GM18858 (cell line): ENCODE data around the gene WDR7.
A peak's percentile ranks its signal among the peaks of the same experiment; 100 is the strongest.

ENCODE experiments used
- ATAC-seq: cut with Tn5 transposase; IDR thresholded peaks from one replicate; pipeline ENCODE4 v1.9.1; 2021; ENCODE audit not compliant: unreplicated experiment

The WDR7 gene

GRCh38 chr18:57073501-57074187 is 422.5 kb downstream of the WDR7 start:
- no peak for ATAC-seq

DNA sequence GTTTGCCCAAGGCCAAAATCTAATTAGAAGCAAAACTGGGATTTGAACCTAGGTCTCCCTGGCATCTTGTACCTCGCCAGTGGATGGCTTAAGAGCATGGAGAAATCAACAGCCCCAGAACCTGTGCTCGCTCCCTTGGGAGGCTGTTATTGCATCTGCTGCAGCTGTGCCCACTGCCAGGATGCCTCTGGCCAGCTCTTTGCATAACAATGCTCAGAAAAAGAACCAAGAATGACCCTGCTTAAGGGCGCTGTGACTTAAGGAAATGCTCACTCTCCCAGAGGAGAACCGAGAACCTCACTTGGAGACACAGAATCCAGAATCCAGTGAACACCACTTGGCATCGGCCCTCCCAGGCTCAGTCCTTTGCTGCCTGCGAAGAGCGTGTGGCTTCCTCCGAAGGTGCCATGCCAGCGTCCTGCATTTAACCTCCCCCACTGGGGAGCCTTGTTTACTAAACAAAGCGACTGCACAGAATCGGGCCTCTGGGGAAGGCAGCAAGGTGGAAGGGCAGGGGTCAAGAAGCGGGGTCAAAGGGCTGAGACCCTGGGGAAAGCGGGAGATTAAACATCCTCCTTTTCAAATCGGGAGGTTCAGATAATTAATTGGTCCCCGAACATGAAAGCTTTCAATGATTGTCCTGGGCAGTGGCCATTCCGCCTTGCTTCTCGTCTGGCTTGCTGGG is 424.7 kb downstream of the WDR7 start:
- ATAC-seq: no peak

GRCh38 chr18:57077005-57077765 is 426.0 kb downstream of the WDR7 start:
- ATAC-seq: no peak

GRCh38 chr18:57077786-57078552 is 426.8 kb downstream of the WDR7 start:
- ATAC-seq: peak; percentile 90

DNA sequence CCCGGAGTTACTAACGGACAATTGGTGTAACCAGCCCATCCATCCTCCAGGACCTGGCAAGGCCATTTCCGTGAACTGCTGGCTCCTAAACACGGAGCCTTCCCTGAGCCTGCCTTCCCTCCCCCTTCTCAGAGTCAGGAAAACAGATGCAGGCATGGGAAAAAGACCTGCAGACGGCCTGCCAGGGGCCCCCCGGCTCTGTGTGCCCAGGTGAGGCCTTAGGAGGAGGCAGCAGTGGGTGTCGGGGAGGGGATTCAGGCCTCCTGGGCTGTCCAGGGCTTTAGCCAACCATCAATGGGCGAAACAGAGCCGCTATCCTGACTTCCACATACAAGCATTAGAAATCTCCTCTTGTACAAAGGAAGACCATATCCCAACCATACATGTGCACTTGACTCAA is 427.5 kb downstream of the WDR7 start:
- no peak for ATAC-seq

- ATAC-seq: no peak
These were observed 429.3 kb downstream of the WDR7 start for GRCh38 chr18:57080479-57080878.

GRCh38 chr18:57081899-57082298 is 430.7 kb downstream of the WDR7 start:
- ATAC-seq: no peak

DNA sequence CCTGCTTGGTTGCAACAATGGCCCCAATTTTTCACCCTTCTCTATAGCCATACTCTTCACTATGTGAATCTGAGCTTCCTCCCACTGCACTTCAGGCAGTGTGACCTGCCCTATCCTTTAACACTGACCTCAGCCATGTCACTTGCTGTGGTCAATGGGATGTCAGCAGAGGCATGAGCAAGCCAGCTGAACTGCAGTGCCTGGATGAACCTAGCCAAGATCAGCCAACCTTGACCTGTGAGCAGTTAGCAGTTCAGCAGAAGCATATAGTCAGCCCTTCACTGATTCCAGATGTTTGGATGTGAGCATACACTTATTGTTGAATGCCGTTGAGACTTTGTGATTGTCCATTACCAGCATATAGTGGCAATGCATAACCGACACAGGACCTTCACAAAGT is 432.3 kb downstream of the WDR7 start:
- no peak for ATAC-seq

DNA sequence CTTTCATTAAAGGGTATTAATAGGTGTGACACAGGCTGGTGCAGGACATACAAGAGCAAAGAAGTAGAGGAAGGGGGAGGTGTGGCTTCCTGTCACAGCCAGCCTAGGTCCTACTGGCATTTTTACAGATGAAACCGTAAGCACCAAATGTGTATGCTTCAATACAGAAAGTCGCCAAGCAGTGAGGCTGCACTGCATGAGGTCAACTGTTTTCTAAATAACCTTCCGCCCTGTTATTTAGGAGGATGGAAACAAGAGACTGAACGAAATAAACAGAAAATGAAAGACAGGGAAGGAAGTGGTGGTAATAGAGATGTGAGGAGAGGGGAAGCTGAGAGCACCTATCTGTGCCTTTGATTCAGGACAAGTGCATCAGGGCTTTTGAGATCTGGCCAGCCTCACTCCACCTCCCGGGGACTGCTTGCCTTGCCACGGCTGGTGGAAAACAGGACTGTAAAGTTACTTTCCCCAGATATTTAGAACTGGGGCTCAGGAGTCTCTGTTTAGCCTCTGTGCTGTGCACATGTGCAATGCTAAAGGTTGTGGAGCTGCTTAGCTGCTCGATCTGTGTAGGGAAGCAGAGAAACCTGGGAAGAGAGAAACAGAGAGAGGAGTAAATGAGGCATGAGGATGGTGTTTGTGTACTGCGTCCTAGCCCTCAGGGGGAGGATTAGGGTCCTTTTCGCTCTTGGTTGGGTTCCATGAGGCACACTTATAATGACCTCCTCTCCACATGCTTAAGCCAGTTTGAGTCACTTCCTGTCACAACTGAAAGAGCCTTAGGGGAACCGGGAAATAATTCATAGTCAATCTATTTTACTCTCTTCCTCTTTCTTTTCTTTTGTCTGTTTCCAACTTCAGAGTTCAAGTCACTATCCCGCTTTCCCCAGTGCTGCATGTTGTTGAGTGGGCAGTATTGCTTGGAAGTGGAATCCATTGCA is 433.4 kb downstream of the WDR7 start:
- peak; percentile 61 for ATAC-seq

DNA sequence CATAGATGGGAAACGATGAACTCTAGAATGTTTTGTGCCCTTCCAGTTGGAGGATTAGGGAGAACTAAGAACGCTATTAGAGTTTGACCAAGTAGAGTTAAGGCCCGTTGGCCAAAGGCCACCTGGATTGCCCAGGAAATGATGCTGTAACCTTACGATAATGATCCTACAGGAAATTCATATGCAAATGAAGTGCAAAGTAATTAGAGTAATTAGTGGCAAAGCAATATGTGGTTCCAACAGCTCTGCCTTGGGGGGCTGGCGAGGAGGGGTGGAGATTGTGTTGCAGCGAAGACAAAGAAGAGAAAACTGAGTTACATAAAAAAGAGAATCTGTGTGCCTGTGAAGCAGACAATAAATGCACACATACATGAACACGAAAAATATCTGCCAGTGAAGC is 434.2 kb downstream of the WDR7 start:
- no peak for ATAC-seq

- ATAC-seq: no peak
These were observed 435.0 kb downstream of the WDR7 start for GRCh38 chr18:57086163-57086562.
